Thyroid gland (tissue), 4 donors: ENCODE results near the gene FRYL.

Experiments used
- POLR2A ChIP-seq, 2 donors: fragments of 450-650 bp; IDR thresholded peaks; one replicate each; pipeline ENCODE4 v1.6.1; 2017; ENCODE audit warnings: antibody characterized with exemption in 2 of 2, mild to moderate bottlenecking in 2 of 2, moderate library complexity in 1 of 2
- TF ChIP-seq, protein P1 (sequence below), 6 experiments: fragments of 200-600 bp in 3 of 6; fragments of 450-650 bp in 3 of 6; sonication (generic) in 3 of 6; IDR thresholded peaks; one replicate each; pipeline ENCODE4 v1.5.1; 2016 to 2019; ENCODE audit warnings: antibody characterized with exemption in 6 of 6, mild to moderate bottlenecking in 2 of 6, inconsistent platforms in 1 of 6, moderate library complexity in 1 of 6

DNA sequence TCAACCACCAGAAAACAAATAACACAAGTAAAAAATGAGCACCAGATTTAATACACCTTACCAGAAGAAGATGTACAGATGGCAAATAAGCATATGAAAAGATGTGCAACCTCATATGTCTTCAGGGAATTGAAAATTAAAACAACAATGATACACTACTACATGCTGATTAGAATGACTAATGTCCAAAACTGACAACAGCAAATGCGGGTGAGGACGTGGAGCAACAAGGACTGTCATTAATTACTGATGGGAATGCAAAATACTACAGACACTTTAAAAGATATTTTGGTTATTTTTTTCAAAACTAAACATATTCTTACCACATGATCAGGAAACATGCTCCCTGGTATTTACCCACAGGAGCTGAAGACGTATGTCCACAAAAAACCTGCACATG lies 140.3 kb downstream of the FRYL start:
- TF ChIP-seq, protein P1, sequence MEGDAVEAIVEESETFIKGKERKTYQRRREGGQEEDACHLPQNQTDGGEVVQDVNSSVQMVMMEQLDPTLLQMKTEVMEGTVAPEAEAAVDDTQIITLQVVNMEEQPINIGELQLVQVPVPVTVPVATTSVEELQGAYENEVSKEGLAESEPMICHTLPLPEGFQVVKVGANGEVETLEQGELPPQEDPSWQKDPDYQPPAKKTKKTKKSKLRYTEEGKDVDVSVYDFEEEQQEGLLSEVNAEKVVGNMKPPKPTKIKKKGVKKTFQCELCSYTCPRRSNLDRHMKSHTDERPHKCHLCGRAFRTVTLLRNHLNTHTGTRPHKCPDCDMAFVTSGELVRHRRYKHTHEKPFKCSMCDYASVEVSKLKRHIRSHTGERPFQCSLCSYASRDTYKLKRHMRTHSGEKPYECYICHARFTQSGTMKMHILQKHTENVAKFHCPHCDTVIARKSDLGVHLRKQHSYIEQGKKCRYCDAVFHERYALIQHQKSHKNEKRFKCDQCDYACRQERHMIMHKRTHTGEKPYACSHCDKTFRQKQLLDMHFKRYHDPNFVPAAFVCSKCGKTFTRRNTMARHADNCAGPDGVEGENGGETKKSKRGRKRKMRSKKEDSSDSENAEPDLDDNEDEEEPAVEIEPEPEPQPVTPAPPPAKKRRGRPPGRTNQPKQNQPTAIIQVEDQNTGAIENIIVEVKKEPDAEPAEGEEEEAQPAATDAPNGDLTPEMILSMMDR (IDR thresholded peaks at IDR 0.05), result no peak
- TF ChIP-seq POLR2A (IDR thresholded peaks at IDR 0.05), result no peak
